ENCODE measurements around the gene NTNG2.

DNA sequence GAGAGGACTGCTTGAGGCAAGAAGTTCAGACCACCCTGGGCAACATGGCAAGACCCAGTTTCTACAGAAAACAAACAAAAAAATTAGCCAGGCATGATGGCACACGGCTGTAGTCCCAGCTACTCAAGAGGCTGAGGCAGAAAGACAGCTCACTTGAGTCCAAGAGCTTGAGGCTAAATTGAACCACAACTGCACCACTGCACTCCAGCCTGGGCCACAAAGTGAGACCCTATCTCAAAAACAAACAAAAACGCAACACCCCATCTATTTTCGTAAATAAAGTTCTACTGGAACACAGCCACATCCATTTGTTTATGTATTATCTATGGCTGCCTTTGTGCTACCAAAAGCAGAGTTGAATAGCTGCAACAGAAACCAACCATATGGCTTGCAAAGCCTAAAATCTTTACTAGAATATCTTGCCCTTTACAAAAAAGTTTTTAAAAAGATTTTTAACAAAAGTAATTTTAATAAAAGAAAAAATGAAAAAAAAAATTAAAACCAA lies 125.5 kb downstream of the NTNG2 start:
- TF ChIP-seq ZNF629 (tag by site-specific recombination; IDR thresholded peaks at IDR 0.05) (no peak), CTCF (tag by site-specific recombination; IDR thresholded peaks at IDR 0.05) (no peak), SALL2 (tag by site-specific recombination; IDR thresholded peaks at IDR 0.05; ENCODE audit: borderline replicate concordance) (no peak)
- TF ChIP-seq, protein P1, sequence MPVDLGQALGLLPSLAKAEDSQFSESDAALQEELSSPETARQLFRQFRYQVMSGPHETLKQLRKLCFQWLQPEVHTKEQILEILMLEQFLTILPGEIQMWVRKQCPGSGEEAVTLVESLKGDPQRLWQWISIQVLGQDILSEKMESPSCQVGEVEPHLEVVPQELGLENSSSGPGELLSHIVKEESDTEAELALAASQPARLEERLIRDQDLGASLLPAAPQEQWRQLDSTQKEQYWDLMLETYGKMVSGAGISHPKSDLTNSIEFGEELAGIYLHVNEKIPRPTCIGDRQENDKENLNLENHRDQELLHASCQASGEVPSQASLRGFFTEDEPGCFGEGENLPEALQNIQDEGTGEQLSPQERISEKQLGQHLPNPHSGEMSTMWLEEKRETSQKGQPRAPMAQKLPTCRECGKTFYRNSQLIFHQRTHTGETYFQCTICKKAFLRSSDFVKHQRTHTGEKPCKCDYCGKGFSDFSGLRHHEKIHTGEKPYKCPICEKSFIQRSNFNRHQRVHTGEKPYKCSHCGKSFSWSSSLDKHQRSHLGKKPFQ (tag by site-specific recombination; IDR thresholded peaks at IDR 0.05): no peak
